CD4-positive, alpha-beta memory T cell (primary cell): Measurements from ENCODE around the gene PON1. TPM values are rescaled to one million over a fixed set of nuclear protein-coding genes. Genes with fewer than 3 reads are reported as not detected.
A peak's percentile ranks its signal among the peaks of the same experiment; 100 is the strongest.

ENCODE experiments used
- CTCF ChIA-PET: fragments of 350-600 bp; sonication (Branson Sonifier 250); formaldehyde crosslinking; loops from one replicate; lab custom pipeline; 2021; ENCODE audit warnings: inconsistent platforms; ENCODE audit not compliant: partially characterized antibody; lab: Charles Lee
- POLR2A ChIA-PET: fragments of 350-600 bp; sonication (Branson Sonifier 250); formaldehyde crosslinking; loops from one replicate; lab custom pipeline; 2021; ENCODE audit not compliant: partially characterized antibody; lab: Charles Lee
- DNase-seq, 5 donors: peaks; one replicate each; pipeline versions ENCODE4 v3.0.0 to v3.0.0-alpha.2; 2020 to 2022; ENCODE audit warnings: mixed read lengths in 1 of 5
- H3K27ac ChIP-seq: one replicate; pipeline ENCODE4 v1.7.0; 2013; ENCODE audit warnings: low read depth, low read length
- H3K27me3 ChIP-seq: 2 replicates; pipeline ENCODE4 v1.7.0; 2013; ENCODE audit warnings: mild to moderate bottlenecking, low read length, moderate library complexity; ENCODE audit not compliant: insufficient read depth
- H3K36me3 ChIP-seq: 2 replicates; pipeline ENCODE4 v1.7.0; 2013; ENCODE audit warnings: mild to moderate bottlenecking, low read length, moderate library complexity; ENCODE audit not compliant: insufficient read depth
- H3K4me1 ChIP-seq: 2 replicates; pipeline ENCODE4 v1.7.0; 2013; ENCODE audit warnings: mild to moderate bottlenecking, low read length, moderate library complexity; ENCODE audit not compliant: insufficient read depth
- H3K4me3 ChIP-seq, 2 donors: one replicate each; pipeline ENCODE4 v1.7.0; 2013; ENCODE audit warnings: low read length in 2 of 2, mild to moderate bottlenecking in 1 of 2
- H3K9me3 ChIP-seq, 2 donors: one replicate each; pipeline ENCODE4 v1.7.0; 2013; ENCODE audit warnings: low read length in 2 of 2, control low read depth in 1 of 2; ENCODE audit not compliant: control insufficient read depth in 1 of 2
- H3K27ac Mint-ChIP-seq, 7 donors: one replicate each; pipeline ENCODE4 v1.8.0; 2020 to 2021; ENCODE audit warnings: mixed read lengths in 7 of 7, mild to moderate bottlenecking in 6 of 7, inconsistent platforms in 3 of 7, moderate library complexity in 3 of 7
- H3K27me3 Mint-ChIP-seq, 2 donors: one replicate each; pipeline ENCODE4 v1.8.0; 2020 to 2021; ENCODE audit warnings: mixed read lengths in 2 of 2
- H3K36me3 Mint-ChIP-seq, 2 donors: one replicate each; pipeline ENCODE4 v1.8.0; 2020 to 2021; ENCODE audit warnings: mixed read lengths in 2 of 2, inconsistent platforms in 1 of 2, mild to moderate bottlenecking in 1 of 2
- H3K4me1 Mint-ChIP-seq, 4 donors: one replicate each; pipeline ENCODE4 v1.8.0; 2020 to 2021; ENCODE audit warnings: mixed read lengths in 4 of 4, mild to moderate bottlenecking in 1 of 4
- H3K4me3 Mint-ChIP-seq, 8 donors: one replicate each; pipeline ENCODE4 v1.8.0; 2020 to 2021; ENCODE audit warnings: mixed read lengths in 8 of 8, mild to moderate bottlenecking in 7 of 8, moderate library complexity in 6 of 8, inconsistent platforms in 3 of 8
- H3K9me3 Mint-ChIP-seq, 8 donors: one replicate each; pipeline ENCODE4 v1.8.0; 2020 to 2021; ENCODE audit warnings: mixed read lengths in 8 of 8, mild to moderate bottlenecking in 5 of 8, inconsistent platforms in 3 of 8, moderate library complexity in 1 of 8
- intact Hi-C: fragments of 100-400 bp; cut with micrococcal nuclease; formaldehyde crosslinking; loops from one replicate; pipeline ENCODE4 v1.15.1; 2023
- polyA plus RNA-seq, 2 donors: library from polyadenylated mRNA; unstranded; fragments of 300-500 nt; fragmentation: Illumina TruSeq; gene quantifications; one replicate each; pipeline ENCODE4 v1.2.3, GENCODE V29; 2021
- total RNA-seq, 2 experiments: library from RNA; stranded (reverse); gene quantifications; one replicate each; pipeline ENCODE4 v1.2.3, GENCODE V29; 2021

Gene PON1
- total RNA-seq, result not detected
- not detected for polyA plus RNA-seq

GRCh38 chr7:95324431-95324830 is at the start of gene PON1:
TSS of gene PON1 (minus strand) at chr7:95324532. CDS start at chr7:95324475, 57 bp downstream.
- H3K4me3 Mint-ChIP-seq, result peak within 1 kb of the TSS in 3 of 8 donors; percentile 3 to 64 (median 62)
- H3K4me1 Mint-ChIP-seq, result peaks cover 0 to 5% (median 2%) of the 10 kb centered on the region in 4 donors

GRCh38 chr7:95373323-95373722 is 49.0 kb upstream of the PON1 start:
- POLR2A ChIA-PET, result no interaction called here
- H3K27ac ChIP-seq, result no peak overlapping the region

More at GRCh38 chr7:95324431-95324830, at the start of gene PON1:
- Histone ChIP-seq H3K27me3 (no peaks in the 10 kb centered on the region), H3K9me3 (no peaks in the 10 kb centered on the region), H3K27ac (no peak within 1 kb of the TSS), H3K36me3 (no peaks in the 10 kb centered on the region), H3K4me3 (peak within 1 kb of the TSS in 1 of 2 donors; percentile 5), H3K4me1 (no peaks in the 10 kb centered on the region)
- DNase-seq, result peak in 1 of 5 donors; percentile 7
- no peak within 1 kb of the TSS for H3K27ac Mint-ChIP-seq
- ChIA-PET POLR2A (no interaction called here), CTCF (interaction anchor here (1.2 kb wide), 1 partner anchor 87 kb away, joined by 3 read pairs; no protein-coding TSS in a partner anchor)
- H3K27me3 Mint-ChIP-seq, result peaks cover 3 to 4% of the 10 kb centered on the region in 2 donors
- H3K9me3 Mint-ChIP-seq, result peaks cover 0 to 4% (median 0%) of the 10 kb centered on the region in 8 donors
- intact Hi-C loops, result no loop called here
- H3K36me3 Mint-ChIP-seq, result no peaks in the 10 kb centered on the region

GRCh38 chr7:95368235-95368634 is 43.9 kb upstream of the PON1 start:
- no peak overlapping the region for H3K4me3 Mint-ChIP-seq
- Histone ChIP-seq H3K27me3 (no peaks in the 10 kb centered on the region), H3K4me3 (no peak overlapping the region), H3K4me1 (no peaks in the 10 kb centered on the region), H3K36me3 (no peaks in the 10 kb centered on the region), H3K27ac (no peak overlapping the region), H3K9me3 (no peaks in the 10 kb centered on the region)
- no peaks in the 10 kb centered on the region for H3K9me3 Mint-ChIP-seq
- no peaks in the 10 kb centered on the region for H3K4me1 Mint-ChIP-seq
- peaks cover 4% of the 10 kb centered on the region in 2 donors for H3K27me3 Mint-ChIP-seq
- POLR2A ChIA-PET, result no interaction called here
- no peaks in the 10 kb centered on the region for H3K36me3 Mint-ChIP-seq
- DNase-seq, result no peak
- intact Hi-C loops, result no loop called here
- CTCF ChIA-PET, result no interaction called here
- no peak overlapping the region for H3K27ac Mint-ChIP-seq

More at GRCh38 chr7:95373323-95373722, 49.0 kb upstream of the PON1 start:
- H3K4me3 ChIP-seq, result no peak overlapping the region
- Mint-ChIP-seq H3K36me3 (no peaks in the 10 kb centered on the region), H3K4me1 (no peaks in the 10 kb centered on the region), H3K27ac (no peak overlapping the region), H3K27me3 (peaks cover 0 to 2% of the 10 kb centered on the region in 2 donors), H3K4me3 (no peak overlapping the region), H3K9me3 (peaks cover 0 to 6% (median 0%) of the 10 kb centered on the region in 8 donors)
- H3K4me1 ChIP-seq, result no peaks in the 10 kb centered on the region
- H3K9me3 ChIP-seq, result no peaks in the 10 kb centered on the region
- DNase-seq, result no peak
- intact Hi-C loops, result no loop called here
- H3K36me3 ChIP-seq, result no peaks in the 10 kb centered on the region
- CTCF ChIA-PET, result interaction anchor here (0.5 kb wide), 1 partner anchor 62 kb away, joined by 3 read pairs; the partner anchor contains the start of gene PON2
- H3K27me3 ChIP-seq, result no peaks in the 10 kb centered on the region

- Histone ChIP-seq H3K9me3 (no peaks in the 10 kb centered on the region), H3K4me1 (no peaks in the 10 kb centered on the region), H3K36me3 (no peaks in the 10 kb centered on the region), H3K4me3 (no peak overlapping the region), H3K27me3 (no peaks in the 10 kb centered on the region), H3K27ac (no peak overlapping the region)
- peaks cover 4% of the 10 kb centered on the region in 2 donors for H3K27me3 Mint-ChIP-seq
- no peaks in the 10 kb centered on the region for H3K4me1 Mint-ChIP-seq
- H3K9me3 Mint-ChIP-seq, result no peaks in the 10 kb centered on the region
- intact Hi-C loops, result no loop called here
- H3K4me3 Mint-ChIP-seq, result no peak overlapping the region
- no peaks in the 10 kb centered on the region for H3K36me3 Mint-ChIP-seq
- ChIA-PET CTCF (no interaction called here), POLR2A (no interaction called here)
- H3K27ac Mint-ChIP-seq, result no peak overlapping the region
- DNase-seq, result no peak
Observed at GRCh38 chr7:95367606-95368005, 43.3 kb upstream of the PON1 start.

GRCh38 chr7:95365151-95365550 is 40.8 kb upstream of the PON1 start:
- Mint-ChIP-seq H3K27ac (no peak overlapping the region), H3K4me1 (no peaks in the 10 kb centered on the region), H3K9me3 (no peaks in the 10 kb centered on the region), H3K4me3 (no peak overlapping the region), H3K27me3 (peaks cover 4% of the 10 kb centered on the region in 2 donors), H3K36me3 (no peaks in the 10 kb centered on the region)
- intact Hi-C loops, result no loop called here
- CTCF ChIA-PET, result no interaction called here
- Histone ChIP-seq H3K4me1 (no peaks in the 10 kb centered on the region), H3K9me3 (no peaks in the 10 kb centered on the region), H3K36me3 (no peaks in the 10 kb centered on the region), H3K27ac (no peak overlapping the region), H3K4me3 (no peak overlapping the region), H3K27me3 (no peaks in the 10 kb centered on the region)
- DNase-seq, result peak in 1 of 5 donors; percentile 26
- POLR2A ChIA-PET, result no interaction called here

- ChIA-PET POLR2A (interaction anchor here (0.6 kb wide), 1 partner anchor 908 kb away, joined by 3 read pairs; no protein-coding TSS in a partner anchor), CTCF (no interaction called here)
- no peaks in the 10 kb centered on the region for H3K9me3 ChIP-seq
- DNase-seq, result no peak
- Mint-ChIP-seq H3K9me3 (peaks cover 0 to 6% (median 0%) of the 10 kb centered on the region in 8 donors), H3K36me3 (no peaks in the 10 kb centered on the region), H3K27me3 (no peaks in the 10 kb centered on the region), H3K27ac (no peak overlapping the region), H3K4me3 (no peak overlapping the region), H3K4me1 (no peaks in the 10 kb centered on the region)
- H3K4me1 ChIP-seq, result no peaks in the 10 kb centered on the region
- H3K36me3 ChIP-seq, result no peaks in the 10 kb centered on the region
- H3K4me3 ChIP-seq, result no peak overlapping the region
- H3K27ac ChIP-seq, result no peak overlapping the region
- H3K27me3 ChIP-seq, result no peaks in the 10 kb centered on the region
- intact Hi-C loops, result no loop called here
Observed at GRCh38 chr7:95357623-95358022, 33.3 kb upstream of the PON1 start.

GRCh38 chr7:95342642-95343307 is 18.4 kb upstream of the PON1 start:
- ChIA-PET POLR2A (no interaction called here), CTCF (no interaction called here)
- Mint-ChIP-seq H3K9me3 (peaks cover 0 to 2% (median 0%) of the 10 kb centered on the region in 8 donors), H3K4me1 (no peaks in the 10 kb centered on the region), H3K27me3 (peaks cover 0 to 9% of the 10 kb centered on the region in 2 donors), H3K4me3 (no peak overlapping the region), H3K36me3 (no peaks in the 10 kb centered on the region), H3K27ac (no peak overlapping the region)
- H3K9me3 ChIP-seq, result no peaks in the 10 kb centered on the region
- H3K36me3 ChIP-seq, result no peaks in the 10 kb centered on the region
- intact Hi-C loops, result no loop called here
- H3K27me3 ChIP-seq, result no peaks in the 10 kb centered on the region
- H3K4me1 ChIP-seq, result no peaks in the 10 kb centered on the region
- no peak for DNase-seq
- no peak overlapping the region for H3K27ac ChIP-seq
- no peak overlapping the region for H3K4me3 ChIP-seq
